ENCODE results near the gene HERC6. TPM values are rescaled to one million over a fixed set of nuclear protein-coding genes. Genes with fewer than 3 reads are reported as not detected.

The HERC6 gene
- total and polyA plus RNA-seq, 9 of the 15 experiments (the other 6 are each of a cell fraction or from before 2014, with no cell fraction given), result 0.01 to 0.68 (median 0.15) TPM

DNA sequence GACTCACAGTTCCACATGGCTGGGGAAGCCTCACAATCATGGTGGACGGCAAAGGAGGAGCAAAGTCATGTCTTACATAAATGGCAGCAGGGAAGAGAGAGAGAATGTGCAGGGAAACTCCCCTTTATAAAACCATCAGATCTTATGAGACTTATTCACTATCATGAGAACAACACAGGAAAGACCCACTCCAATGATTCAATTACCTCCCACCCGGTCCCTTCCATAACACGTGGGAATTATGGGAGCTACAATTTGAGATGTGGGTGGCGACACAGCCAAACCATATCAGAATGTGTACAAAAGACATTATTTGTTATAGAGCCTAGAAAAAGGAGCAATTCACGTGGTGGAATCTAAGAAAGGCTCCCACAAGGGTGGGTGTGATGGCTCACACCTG, 10.8 kb upstream of the HERC6 start:
- no peaks in the 10 kb centered on the region for H3K36me3 ChIP-seq (ENCODE audit: control insufficient read depth, insufficient read depth, low read length)
- in situ Hi-C loops (cut with MboI), result no loop called here
- no peaks in the 10 kb centered on the region; a peak in 1 of 5 replicates for H3K27me3 ChIP-seq (ENCODE audit: control insufficient read depth in 2 of 2, insufficient read depth in 2 of 2, low read length in 2 of 2)
- CTCF ChIA-PET (ENCODE audit: low intra/inter-chr PET ratio), result no interaction called here
- no peaks in the 10 kb centered on the region for H3K4me1 ChIP-seq (replicated peaks in 1 of 2; ENCODE audit: control insufficient read depth in 2 of 2, insufficient read depth in 2 of 2, low read length in 2 of 2)
- WGBS (ENCODE audit: insufficient coverage, low coverage, missing lambda C conversion rate), result 1% methylated on average over 5 of the region's 5 CpGs
- no peaks in the 10 kb centered on the region for H3K9me1 ChIP-seq (ENCODE audit: control insufficient read depth, insufficient read depth, low read length)
- no TSS peak for BruUV-seq (replicated peaks)
- no peak overlapping the region for H3K4me3 ChIP-seq
- DNase-seq (ENCODE audit: extremely low read depth in 1 of 4, low spot score in 3 of 4), result no peak
- intact Hi-C loops (cut with micrococcal nuclease), result no loop called here
- no peaks in the 10 kb centered on the region for H3K9me3 ChIP-seq (replicated peaks; ENCODE audit: control insufficient read depth, insufficient read depth, low read depth, low read length)
- no peak for FAIRE-seq
- no peak overlapping the region for H2AFZ ChIP-seq (ENCODE audit: low read depth, low read length)
- POLR2A ChIA-PET, result no interaction called here
- H3K79me2 ChIP-seq (ENCODE audit: control insufficient read depth, insufficient read depth, low read length), result no peaks in the 10 kb centered on the region
- no peak overlapping the region for H3K27ac ChIP-seq (ENCODE audit: extremely low read depth, low read depth, low read length)
- no peak overlapping the region for H3K9ac ChIP-seq (ENCODE audit: insufficient read depth in 1 of 2, low read depth in 2 of 2, low read length in 2 of 2)
- H4K20me1 ChIP-seq (replicated peaks; ENCODE audit: control insufficient read depth, insufficient read depth, low read length), result no peaks in the 10 kb centered on the region
- H3K4me2 ChIP-seq (ENCODE audit: insufficient read depth, low read length), result no peak overlapping the region
- TF ChIP-seq, protein P1, sequence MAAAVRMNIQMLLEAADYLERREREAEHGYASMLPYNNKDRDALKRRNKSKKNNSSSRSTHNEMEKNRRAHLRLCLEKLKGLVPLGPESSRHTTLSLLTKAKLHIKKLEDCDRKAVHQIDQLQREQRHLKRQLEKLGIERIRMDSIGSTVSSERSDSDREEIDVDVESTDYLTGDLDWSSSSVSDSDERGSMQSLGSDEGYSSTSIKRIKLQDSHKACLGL (CRISPR knock-in tag; IDR thresholded peaks at IDR 0.05; ENCODE audit: borderline replicate concordance, poor library complexity, severe bottlenecking), result no peak
- TF ChIP-seq ZNF347 (CRISPR knock-in tag; IDR thresholded peaks at IDR 0.05; ENCODE audit: low read depth), result no peak
- no peak for TF ChIP-seq MAFK (IDR thresholded peaks at IDR 0.05; ENCODE audit: low read length)
- no peak for TF ChIP-seq ZNF586 (CRISPR knock-in tag; conservative IDR thresholded peaks at IDR 0.05)
- TF ChIP-seq MCM3 (IDR thresholded peaks at IDR 0.05), result no peak
- no peak for TF ChIP-seq MBD2 (IDR thresholded peaks at IDR 0.05; ENCODE audit: borderline replicate concordance, low read depth)
- ATAC-seq, result no peak
